ENCODE data around the gene WHAMM.

The WHAMM gene

DNA sequence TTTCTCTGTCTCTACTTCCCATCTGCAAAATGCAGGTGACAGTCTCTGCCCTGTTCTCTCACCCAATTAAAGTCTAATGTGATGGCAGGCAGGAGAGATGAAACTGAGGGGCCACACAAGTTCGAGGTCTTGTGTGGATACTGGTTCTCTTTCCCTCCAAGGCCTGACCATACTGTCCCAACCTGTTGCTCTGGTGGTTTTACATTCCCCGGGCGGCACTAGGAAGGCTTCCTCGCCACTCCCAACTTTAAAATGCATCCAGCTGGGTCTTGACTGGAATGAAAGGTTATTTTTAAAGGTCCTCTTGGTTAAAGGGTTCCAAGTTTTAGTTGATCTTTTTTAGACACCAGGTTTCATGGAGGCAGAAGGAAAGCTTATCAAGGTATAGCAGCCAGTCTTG lies 37.2 kb downstream of the WHAMM start:
- no peak for DNase-seq
- Histone ChIP-seq H3K27ac (no peak overlapping the region), H3K27me3 (ENCODE audit: insufficient read depth, low read depth, severe bottlenecking) (no peaks in the 10 kb centered on the region), H3K9me3 (ENCODE audit: severe bottlenecking) (no peaks in the 10 kb centered on the region), H3K36me3 (peaks cover 13% of the 10 kb centered on the region), H3K4me3 (ENCODE audit: low read depth, low read length) (no peak overlapping the region)
- TF ChIP-seq, protein P1, sequence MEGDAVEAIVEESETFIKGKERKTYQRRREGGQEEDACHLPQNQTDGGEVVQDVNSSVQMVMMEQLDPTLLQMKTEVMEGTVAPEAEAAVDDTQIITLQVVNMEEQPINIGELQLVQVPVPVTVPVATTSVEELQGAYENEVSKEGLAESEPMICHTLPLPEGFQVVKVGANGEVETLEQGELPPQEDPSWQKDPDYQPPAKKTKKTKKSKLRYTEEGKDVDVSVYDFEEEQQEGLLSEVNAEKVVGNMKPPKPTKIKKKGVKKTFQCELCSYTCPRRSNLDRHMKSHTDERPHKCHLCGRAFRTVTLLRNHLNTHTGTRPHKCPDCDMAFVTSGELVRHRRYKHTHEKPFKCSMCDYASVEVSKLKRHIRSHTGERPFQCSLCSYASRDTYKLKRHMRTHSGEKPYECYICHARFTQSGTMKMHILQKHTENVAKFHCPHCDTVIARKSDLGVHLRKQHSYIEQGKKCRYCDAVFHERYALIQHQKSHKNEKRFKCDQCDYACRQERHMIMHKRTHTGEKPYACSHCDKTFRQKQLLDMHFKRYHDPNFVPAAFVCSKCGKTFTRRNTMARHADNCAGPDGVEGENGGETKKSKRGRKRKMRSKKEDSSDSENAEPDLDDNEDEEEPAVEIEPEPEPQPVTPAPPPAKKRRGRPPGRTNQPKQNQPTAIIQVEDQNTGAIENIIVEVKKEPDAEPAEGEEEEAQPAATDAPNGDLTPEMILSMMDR (IDR thresholded peaks at IDR 0.05; ENCODE audit: low read depth, low read length), result no peak

DNA sequence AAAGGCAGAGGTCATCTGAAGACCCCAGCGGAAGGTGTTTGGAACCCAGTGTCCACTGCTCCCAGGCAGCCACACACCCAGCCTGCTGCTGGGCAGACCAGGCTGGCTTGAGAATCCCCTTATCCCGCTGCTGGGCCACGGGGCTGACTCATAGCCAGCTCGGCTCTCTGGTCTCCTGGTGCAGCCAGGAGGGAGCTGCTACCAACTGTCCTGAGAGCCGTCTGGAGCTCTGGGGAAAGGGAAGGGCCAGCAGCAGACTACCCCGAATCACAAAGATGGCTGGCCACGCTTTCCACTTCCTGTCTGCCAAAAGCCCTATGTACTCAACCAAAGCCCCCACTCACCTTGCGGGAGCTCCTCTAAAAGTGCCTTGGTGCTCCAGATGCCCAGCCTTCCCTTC lies 38.3 kb downstream of the WHAMM start:
- Histone ChIP-seq H3K27me3 (ENCODE audit: insufficient read depth, low read depth, severe bottlenecking) (no peaks in the 10 kb centered on the region), H3K4me3 (ENCODE audit: low read depth, low read length) (no peak overlapping the region), H3K27ac (no peak overlapping the region), H3K36me3 (peaks cover 13% of the 10 kb centered on the region), H3K9me3 (ENCODE audit: severe bottlenecking) (no peaks in the 10 kb centered on the region)
- TF ChIP-seq, protein P1 (IDR thresholded peaks at IDR 0.05; ENCODE audit: low read depth, low read length), result no peak
- DNase-seq, result no peak

DNA sequence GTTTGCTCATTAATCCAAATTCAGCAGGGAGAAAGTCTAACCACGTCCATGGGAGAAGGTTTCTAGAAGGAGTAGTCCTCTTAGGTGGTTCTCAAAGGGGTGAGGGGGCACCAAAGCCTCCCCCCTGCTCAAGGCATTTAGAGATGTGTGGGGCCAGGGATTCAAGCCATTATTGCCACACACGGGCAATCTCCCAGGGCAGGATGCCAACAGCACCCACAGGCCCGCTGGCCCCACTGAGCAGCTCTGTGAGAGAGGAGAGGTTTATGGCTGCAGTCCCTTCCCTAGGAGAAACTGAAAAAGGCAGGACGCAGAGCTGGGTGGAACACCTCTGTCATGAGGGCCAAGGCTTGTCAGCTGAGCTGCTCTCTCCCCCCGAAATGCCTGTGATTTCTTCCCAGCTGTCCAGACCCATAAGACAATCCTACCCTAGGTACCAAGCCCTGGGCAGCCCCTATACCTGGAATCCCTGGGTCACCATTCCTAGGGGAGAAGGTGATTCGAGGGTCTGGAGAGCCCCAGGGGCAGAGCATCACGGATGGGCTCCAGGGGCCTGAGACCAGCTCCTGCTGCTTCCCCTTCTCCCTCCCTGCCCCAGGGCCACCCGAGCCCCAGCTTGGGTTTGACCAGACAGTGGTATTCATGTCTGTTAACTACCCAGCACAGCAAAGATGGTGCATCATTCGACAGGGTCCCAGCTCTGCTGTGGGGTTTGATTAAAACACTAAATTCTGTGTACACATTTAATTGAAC lies 39.0 kb downstream of the WHAMM start:
- TF ChIP-seq, protein P1 (IDR thresholded peaks at IDR 0.05; ENCODE audit: low read depth, low read length), result no peak
- no peaks in the 10 kb centered on the region for H3K27me3 ChIP-seq (ENCODE audit: insufficient read depth, low read depth, severe bottlenecking)
- no peak for DNase-seq
- H3K4me3 ChIP-seq (ENCODE audit: low read depth, low read length), result no peak overlapping the region
- H3K36me3 ChIP-seq, result peaks cover 13% of the 10 kb centered on the region
- H3K9me3 ChIP-seq (ENCODE audit: severe bottlenecking), result no peaks in the 10 kb centered on the region
- H3K27ac ChIP-seq, result no peak overlapping the region

DNA sequence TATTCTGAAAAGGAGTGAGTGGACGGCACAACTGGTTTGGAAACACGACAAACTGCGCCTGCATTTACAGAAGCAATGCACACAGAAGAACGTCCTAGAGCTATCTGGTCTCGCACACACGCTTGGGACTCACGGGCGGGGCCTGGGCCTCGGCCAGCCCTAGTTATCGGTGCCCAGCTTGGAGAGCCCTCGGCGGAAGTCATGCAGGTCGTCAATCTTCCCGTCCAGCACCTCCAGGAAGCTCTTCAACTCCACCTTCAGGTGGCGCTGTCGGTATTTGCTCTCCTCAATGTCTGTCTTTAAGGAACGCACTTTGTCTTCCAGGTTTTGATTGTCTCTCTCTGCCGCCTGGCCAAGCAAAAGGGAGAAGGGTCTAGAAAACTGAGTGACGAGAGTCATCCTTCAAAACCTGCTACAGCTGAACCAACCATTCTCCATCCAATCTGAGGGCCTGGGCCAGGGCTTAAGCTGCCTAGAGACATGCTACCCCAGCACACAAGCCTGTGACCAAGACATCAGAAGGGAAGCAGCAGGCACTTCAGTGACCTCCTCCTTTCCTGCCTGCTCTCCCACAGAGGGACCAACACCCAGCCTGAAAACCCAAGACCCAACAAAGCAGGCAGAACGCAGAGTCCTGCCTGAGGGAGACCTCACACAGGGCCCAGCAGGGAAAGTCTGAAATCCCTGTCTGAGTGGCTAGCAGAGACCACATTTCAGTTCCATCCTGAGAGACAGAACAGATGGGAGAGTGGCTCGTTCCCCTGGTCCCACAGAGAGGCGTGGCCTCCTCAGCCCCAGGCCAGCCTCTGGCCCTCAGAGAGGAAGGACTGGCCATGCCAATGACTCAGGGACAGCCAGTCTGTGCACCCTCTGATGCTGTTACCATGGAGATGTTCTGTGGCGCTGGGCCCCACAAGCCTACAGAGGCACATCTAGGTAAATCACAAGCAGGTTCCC lies 40.4 kb downstream of the WHAMM start:
- DNase-seq, result peak; percentile 90
- no peaks in the 10 kb centered on the region for H3K27me3 ChIP-seq (ENCODE audit: insufficient read depth, low read depth, severe bottlenecking)
- H3K9me3 ChIP-seq (ENCODE audit: severe bottlenecking), result no peaks in the 10 kb centered on the region
- peaks cover 16% of the 10 kb centered on the region for H3K36me3 ChIP-seq
- H3K27ac ChIP-seq, result peak overlapping the region; percentile 94
- TF ChIP-seq, protein P1 (IDR thresholded peaks at IDR 0.05; ENCODE audit: low read depth, low read length), result peak; percentile 90
- H3K4me3 ChIP-seq (ENCODE audit: low read depth, low read length), result no peak overlapping the region

DNA sequence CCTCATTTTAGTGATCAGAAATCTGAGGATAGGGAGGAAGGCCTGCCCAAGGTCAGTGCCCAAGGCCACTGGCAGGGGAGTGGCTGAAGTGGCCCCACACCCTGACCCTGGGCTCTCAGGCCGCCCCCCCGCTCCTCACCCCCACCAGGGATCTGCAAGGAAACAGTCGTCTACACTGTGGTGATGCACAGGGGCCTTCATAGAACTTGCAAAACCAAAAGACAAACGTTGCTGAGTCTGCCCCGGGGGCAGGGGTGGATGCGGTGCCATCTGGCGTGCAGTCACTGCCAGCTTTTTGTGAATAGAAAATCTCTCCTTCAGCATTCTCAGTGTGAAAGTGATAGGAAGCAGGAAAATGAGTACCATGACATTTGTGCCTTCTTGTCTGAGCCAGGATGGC lies 41.3 kb downstream of the WHAMM start:
- DNase-seq, result no peak
- peaks cover 16% of the 10 kb centered on the region for H3K36me3 ChIP-seq
- no peak overlapping the region for H3K4me3 ChIP-seq (ENCODE audit: low read depth, low read length)
- no peaks in the 10 kb centered on the region for H3K27me3 ChIP-seq (ENCODE audit: insufficient read depth, low read depth, severe bottlenecking)
- no peaks in the 10 kb centered on the region for H3K9me3 ChIP-seq (ENCODE audit: severe bottlenecking)
- H3K27ac ChIP-seq, result peak overlapping the region; percentile 94
- TF ChIP-seq, protein P1 (IDR thresholded peaks at IDR 0.05; ENCODE audit: low read depth, low read length), result no peak
